Natural killer cell (primary cell): ENCODE data around the gene OSBPL6. TPM values are rescaled to one million over a fixed set of nuclear protein-coding genes. Genes with fewer than 3 reads are reported as not detected.

Experiments used
- ATAC-seq, 3 donors: fragments of 150-1000 bp in 2 of 3; fragments of 200-7000 bp in 1 of 3; cut with Tn5 transposase; 1 replicate in 1 of 3; 2 replicates in 2 of 3; pipeline ENCODE4 v1.10.0; 2021; ENCODE audit warnings: mild to moderate bottlenecking in 2 of 3, moderate library complexity in 2 of 3
- DNase-seq, 2 donors: peaks; one replicate each; pipeline versions ENCODE4 v3.0.0 to v3.0.0-alpha.2; 2013 to 2021; ENCODE audit warnings: mixed read lengths in 1 of 2
- H3K27ac ChIP-seq: one replicate; pipeline ENCODE4 v1.5.1; 2013; ENCODE audit warnings: mild to moderate bottlenecking, low read length
- H3K27me3 ChIP-seq: one replicate; pipeline ENCODE4 v1.6.1; 2013; ENCODE audit warnings: low read length; ENCODE audit not compliant: control insufficient read depth, insufficient read depth
- H3K36me3 ChIP-seq: one replicate; pipeline ENCODE4 v1.6.1; 2013; ENCODE audit warnings: low read length; ENCODE audit not compliant: control insufficient read depth, insufficient read depth
- H3K4me1 ChIP-seq: one replicate; pipeline ENCODE4 v1.6.1; 2013; ENCODE audit warnings: low read length; ENCODE audit not compliant: control insufficient read depth, insufficient read depth
- H3K4me3 ChIP-seq: one replicate; pipeline ENCODE4 v1.5.1; 2013; ENCODE audit warnings: low read length
- H3K9me3 ChIP-seq: one replicate; pipeline ENCODE4 v1.6.1; 2013; ENCODE audit warnings: low read length; ENCODE audit not compliant: control insufficient read depth, insufficient read depth
- H3K27ac Mint-ChIP-seq, 2 donors: one replicate each; pipeline ENCODE4 v1.8.0; 2022; ENCODE audit warnings: mild to moderate bottlenecking in 2 of 2, mixed read lengths in 2 of 2, moderate library complexity in 1 of 2
- H3K27me3 Mint-ChIP-seq, 2 donors: one replicate each; pipeline ENCODE4 v1.8.0; 2022; ENCODE audit warnings: low read depth in 2 of 2, mixed read lengths in 2 of 2
- H3K36me3 Mint-ChIP-seq: one replicate; pipeline ENCODE4 v1.8.0; 2022; ENCODE audit warnings: mixed read lengths
- H3K4me1 Mint-ChIP-seq, 2 donors: one replicate each; pipeline ENCODE4 v1.8.0; 2022; ENCODE audit warnings: mixed read lengths in 2 of 2
- H3K4me3 Mint-ChIP-seq: one replicate; pipeline ENCODE4 v1.8.0; 2022; ENCODE audit warnings: mild to moderate bottlenecking, moderate library complexity, mixed read lengths
- H3K9me3 Mint-ChIP-seq, 2 donors: one replicate each; pipeline ENCODE4 v1.8.0; 2022; ENCODE audit warnings: mixed read lengths in 2 of 2
- WGBS: methylation state at CpG from one replicate; pipeline ENCODE4 v1.1.7; 2013; ENCODE audit warnings: missing lambda C conversion rate; ENCODE audit not compliant: insufficient coverage; 5-methylcytosine and 5-hydroxymethylcytosine counted together
- intact Hi-C: fragments of 100-400 bp; cut with micrococcal nuclease; formaldehyde crosslinking; loops from one replicate; pipeline ENCODE4 v1.14.2; 2022
- total RNA-seq, 4 donors: library from RNA; stranded (reverse); fragments of 120-200 nt in 1 of 4; gene quantifications; one replicate each; pipeline versions ENCODE4 v1.2.3 to v1.2.4, GENCODE V29; 2013 to 2022
- TF ChIP-seq, protein P1 (sequence below): fragments of 200-600 bp; IDR thresholded peaks from one replicate; pipeline ENCODE4 v1.8.0; 2022; ENCODE audit warnings: antibody characterized with exemption

The OSBPL6 gene
- total RNA-seq, 3 donors from 2014 or later (not counting 1 experiment from before 2014, with no cell fraction given): not detected

DNA sequence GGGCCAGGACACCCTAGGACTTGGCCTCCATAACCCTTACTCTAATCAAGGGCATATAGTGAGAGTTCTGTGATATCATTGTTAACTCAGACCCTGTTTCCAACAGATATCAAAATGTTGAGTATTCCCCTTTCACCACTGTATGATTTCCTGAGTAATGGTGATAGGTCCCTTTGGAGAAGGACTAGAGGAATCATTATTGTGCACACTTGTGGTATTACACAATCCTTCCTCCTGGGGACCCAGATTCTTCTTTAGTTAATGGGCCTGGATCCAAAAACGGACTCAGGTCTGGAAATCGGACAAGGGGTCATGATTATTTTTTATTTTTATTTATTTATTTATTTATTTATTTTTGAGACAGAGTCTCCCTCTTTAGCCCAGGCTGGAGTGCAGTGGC lies 233.1 kb downstream of the OSBPL6 start:
- Mint-ChIP-seq H3K36me3 (peaks cover 6% of the 10 kb centered on the region), H3K27ac (no peak overlapping the region)

GRCh38 chr2:178428396-178428806 lies 234.1 kb downstream of the OSBPL6 start:
- no peaks in the 10 kb centered on the region for H3K27me3 Mint-ChIP-seq
- ATAC-seq (no peak), DNase-seq (no peak)
- Histone ChIP-seq H3K4me1 (no peaks in the 10 kb centered on the region), H3K27ac (no peak overlapping the region), H3K27me3 (no peaks in the 10 kb centered on the region), H3K4me3 (no peak overlapping the region), H3K36me3 (peaks cover 36% of the 10 kb centered on the region), H3K9me3 (no peaks in the 10 kb centered on the region)
- no peak overlapping the region for H3K4me3 Mint-ChIP-seq
- intact Hi-C loops: no loop called here
- no peaks in the 10 kb centered on the region for H3K4me1 Mint-ChIP-seq
- no peak overlapping the region for H3K27ac Mint-ChIP-seq
- H3K9me3 Mint-ChIP-seq: peaks cover 0 to 6% of the 10 kb centered on the region in 2 donors
- H3K36me3 Mint-ChIP-seq: peaks cover 6% of the 10 kb centered on the region
- TF ChIP-seq, protein P1, sequence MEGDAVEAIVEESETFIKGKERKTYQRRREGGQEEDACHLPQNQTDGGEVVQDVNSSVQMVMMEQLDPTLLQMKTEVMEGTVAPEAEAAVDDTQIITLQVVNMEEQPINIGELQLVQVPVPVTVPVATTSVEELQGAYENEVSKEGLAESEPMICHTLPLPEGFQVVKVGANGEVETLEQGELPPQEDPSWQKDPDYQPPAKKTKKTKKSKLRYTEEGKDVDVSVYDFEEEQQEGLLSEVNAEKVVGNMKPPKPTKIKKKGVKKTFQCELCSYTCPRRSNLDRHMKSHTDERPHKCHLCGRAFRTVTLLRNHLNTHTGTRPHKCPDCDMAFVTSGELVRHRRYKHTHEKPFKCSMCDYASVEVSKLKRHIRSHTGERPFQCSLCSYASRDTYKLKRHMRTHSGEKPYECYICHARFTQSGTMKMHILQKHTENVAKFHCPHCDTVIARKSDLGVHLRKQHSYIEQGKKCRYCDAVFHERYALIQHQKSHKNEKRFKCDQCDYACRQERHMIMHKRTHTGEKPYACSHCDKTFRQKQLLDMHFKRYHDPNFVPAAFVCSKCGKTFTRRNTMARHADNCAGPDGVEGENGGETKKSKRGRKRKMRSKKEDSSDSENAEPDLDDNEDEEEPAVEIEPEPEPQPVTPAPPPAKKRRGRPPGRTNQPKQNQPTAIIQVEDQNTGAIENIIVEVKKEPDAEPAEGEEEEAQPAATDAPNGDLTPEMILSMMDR: no peak
- 93% methylated on average over 1 of the region's 1 CpG for WGBS

More for the DNA sequence above, 233.1 kb downstream of the OSBPL6 start:
- Mint-ChIP-seq H3K4me1 (no peaks in the 10 kb centered on the region), H3K27me3 (no peaks in the 10 kb centered on the region), H3K9me3 (peaks cover 0 to 6% of the 10 kb centered on the region in 2 donors), H3K4me3 (no peak overlapping the region)
- H3K4me1 ChIP-seq: no peaks in the 10 kb centered on the region
- H3K9me3 ChIP-seq: no peaks in the 10 kb centered on the region
- no CpG with 5 or more reads among the region's 2 CpGs for WGBS
- ATAC-seq: no peak
- no peak overlapping the region for H3K4me3 ChIP-seq
- H3K36me3 ChIP-seq: peaks cover 29% of the 10 kb centered on the region
- H3K27ac ChIP-seq: no peak overlapping the region
- intact Hi-C loops: no loop called here
- DNase-seq: no peak
- TF ChIP-seq, protein P1: no peak
- no peaks in the 10 kb centered on the region for H3K27me3 ChIP-seq

GRCh38 chr2:178429336-178429735 lies 235.0 kb downstream of the OSBPL6 start:
- H3K27ac ChIP-seq: no peak overlapping the region
- TF ChIP-seq, protein P1: no peak
- H3K4me1 ChIP-seq: no peaks in the 10 kb centered on the region
- no peaks in the 10 kb centered on the region for H3K4me1 Mint-ChIP-seq
- H3K4me3 Mint-ChIP-seq: no peak overlapping the region
- H3K4me3 ChIP-seq: no peak overlapping the region
- no peaks in the 10 kb centered on the region for H3K9me3 ChIP-seq
- H3K36me3 ChIP-seq: peaks cover 40% of the 10 kb centered on the region
- H3K27me3 ChIP-seq: no peaks in the 10 kb centered on the region
- peaks cover 0 to 6% of the 10 kb centered on the region in 2 donors for H3K9me3 Mint-ChIP-seq
- no peaks in the 10 kb centered on the region for H3K27me3 Mint-ChIP-seq
- DNase-seq (no peak), ATAC-seq (no peak)
- H3K27ac Mint-ChIP-seq: no peak overlapping the region
- intact Hi-C loops: no loop called here
- peaks cover 6% of the 10 kb centered on the region for H3K36me3 Mint-ChIP-seq

DNA sequence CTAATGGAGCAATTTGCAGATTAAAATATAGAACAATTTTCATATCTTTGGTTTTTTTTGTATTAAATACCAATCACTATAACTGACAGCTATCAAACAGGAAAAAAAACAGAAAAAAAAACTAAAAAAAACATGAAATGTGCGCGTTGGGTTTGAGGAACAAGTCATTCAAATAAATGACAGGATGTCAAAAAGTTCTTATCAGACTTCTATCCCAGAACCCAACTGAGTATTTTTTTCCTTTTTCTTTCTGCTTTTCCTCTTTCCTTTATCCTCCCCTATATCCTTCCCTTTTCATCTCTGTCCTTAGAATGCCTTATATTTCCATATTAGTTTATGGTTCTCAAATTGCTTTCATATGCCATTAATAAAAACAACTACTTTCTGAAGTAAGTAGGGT lies 242.3 kb downstream of the OSBPL6 start:
- H3K4me3 Mint-ChIP-seq: no peak overlapping the region
- H3K36me3 Mint-ChIP-seq: peaks cover 13% of the 10 kb centered on the region
- ATAC-seq: no peak
- no peaks in the 10 kb centered on the region for H3K9me3 Mint-ChIP-seq
- TF ChIP-seq, protein P1: no peak
- no peaks in the 10 kb centered on the region for H3K27me3 Mint-ChIP-seq
- H3K4me1 ChIP-seq: no peaks in the 10 kb centered on the region
- no peaks in the 10 kb centered on the region for H3K9me3 ChIP-seq
- H3K27me3 ChIP-seq: no peaks in the 10 kb centered on the region
- H3K4me3 ChIP-seq: no peak overlapping the region
- no peak overlapping the region for H3K27ac Mint-ChIP-seq
- intact Hi-C loops: no loop called here
- DNase-seq: no peak
- WGBS: 85% methylated on average over 2 of the region's 2 CpGs
- H3K27ac ChIP-seq: no peak overlapping the region
- peaks cover 67% of the 10 kb centered on the region for H3K36me3 ChIP-seq
- no peaks in the 10 kb centered on the region for H3K4me1 Mint-ChIP-seq
